HG03432 (cell line): ENCODE measurements around the gene TBC1D3K.
"Not testable (repeated sequence)": the region's sequence is repeated elsewhere in the genome, so short reads cannot be mapped to it uniquely, and the experiment has no call there.

ENCODE experiments used
- ATAC-seq: cut with Tn5 transposase; IDR thresholded peaks from one replicate; pipeline ENCODE4 v1.9.1; 2021; ENCODE audit warnings: mild to moderate bottlenecking, moderate library complexity; ENCODE audit not compliant: unreplicated experiment

Gene TBC1D3K

GRCh38 chr17:37924115-37924514, at the start of gene TBC1D3K:
Gene TBC1D3K, plus strand, starts transcription at chr17:37924415. Its CDS starts 1,585 bp downstream, at chr17:37926000.
- ATAC-seq = not testable (repeated sequence)

- ATAC-seq = no peak
Measured at GRCh38 chr17:37884516-37884915, 39.7 kb upstream of the TBC1D3K start.

- no peak for ATAC-seq
Measured at GRCh38 chr17:37885136-37885535, 39.1 kb upstream of the TBC1D3K start.

- no peak for ATAC-seq
Measured at GRCh38 chr17:37888881-37889280, 35.3 kb upstream of the TBC1D3K start.

- ATAC-seq = not testable (repeated sequence)
Measured at GRCh38 chr17:37896961-37897360, 27.3 kb upstream of the TBC1D3K start.
